Activated T-helper 1 cell treated with Interleukin-2 at 50 U/mL for 16 hours (primary cell): ENCODE measurements around the gene P4HA2.

Experiments used
- DNase-seq: peaks from one replicate; pipeline ENCODE4 v3.0.0-alpha.2; 2020; ENCODE audit warnings: low read depth

The P4HA2 gene

GRCh38 chr5:132223861-132224260 lies 3.8 kb downstream of the P4HA2 start:
- no peak for DNase-seq

DNA sequence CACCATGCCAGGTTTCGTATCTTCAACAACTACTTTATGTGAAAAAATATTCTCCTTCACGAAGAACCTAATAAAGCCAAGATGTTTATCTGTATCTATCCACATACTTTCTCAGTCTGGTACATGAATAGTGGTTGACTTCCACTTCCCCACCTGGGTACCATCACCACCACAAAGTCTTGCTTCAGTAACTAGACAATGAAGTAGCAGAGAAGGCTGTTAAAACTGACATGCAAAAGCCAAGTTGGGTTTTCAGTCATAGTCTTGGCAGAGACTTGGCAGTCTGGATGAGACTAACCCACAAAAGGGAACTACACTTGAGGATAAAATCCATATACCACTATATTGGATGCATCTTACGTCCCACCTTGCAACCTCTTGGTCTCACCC lies 5.0 kb downstream of the P4HA2 start:
- no peak for DNase-seq

- DNase-seq: no peak
Measured at GRCh38 chr5:132221781-132222648, 5.6 kb downstream of the P4HA2 start.

DNA sequence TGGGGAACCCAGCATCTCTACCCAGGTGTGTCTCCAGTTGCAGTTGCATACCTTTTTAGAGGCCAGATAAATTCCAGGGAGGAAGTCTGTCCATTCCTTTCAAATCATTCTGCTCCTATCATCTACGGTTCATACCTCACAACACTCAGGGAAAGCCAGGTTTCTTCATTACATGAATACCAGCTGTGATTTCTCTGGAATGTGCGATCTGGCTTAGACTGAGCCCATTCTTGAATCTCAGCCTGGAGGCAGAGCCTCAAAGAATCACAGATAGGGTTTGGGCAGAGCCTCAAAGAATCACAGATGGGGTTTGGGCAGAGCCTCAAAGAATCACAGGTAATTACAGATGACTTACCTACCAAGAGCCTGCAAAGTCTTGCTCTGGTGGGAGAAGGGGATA lies 7.2 kb downstream of the P4HA2 start:
- DNase-seq: no peak

- no peak for DNase-seq
Measured at GRCh38 chr5:132219981-132220380, 7.7 kb downstream of the P4HA2 start.

GRCh38 chr5:132219289-132219970 lies 8.2 kb downstream of the P4HA2 start:
- DNase-seq: no peak

GRCh38 chr5:132218321-132218720 lies 9.3 kb downstream of the P4HA2 start:
- no peak for DNase-seq

DNA sequence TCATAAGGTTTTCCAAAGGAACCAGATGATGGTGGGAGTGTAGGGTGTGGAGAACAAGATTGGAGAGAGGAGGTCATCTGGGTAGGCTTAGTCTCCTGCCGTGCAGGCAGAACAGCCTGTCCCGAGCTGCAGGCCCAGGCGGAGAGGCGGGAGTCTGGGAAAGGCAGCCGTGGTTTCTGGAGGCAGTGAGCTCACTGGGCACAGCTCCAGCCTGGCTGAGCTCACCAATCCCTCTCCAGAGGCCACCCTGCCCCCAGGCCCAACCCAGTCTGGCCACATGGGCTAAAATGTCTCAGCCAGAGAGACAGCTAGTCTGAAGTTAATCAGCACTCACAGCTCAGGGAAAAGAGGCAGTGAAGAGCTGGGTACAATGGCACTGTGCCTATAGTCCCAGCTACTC lies 12.3 kb downstream of the P4HA2 start:
- DNase-seq: no peak

GRCh38 chr5:132214491-132214890 lies 13.2 kb downstream of the P4HA2 start:
- DNase-seq: no peak

- no peak for DNase-seq
Measured at GRCh38 chr5:132213666-132214065, 14.0 kb downstream of the P4HA2 start.

GRCh38 chr5:132211787-132212186 lies 15.9 kb downstream of the P4HA2 start:
- DNase-seq: no peak

DNA sequence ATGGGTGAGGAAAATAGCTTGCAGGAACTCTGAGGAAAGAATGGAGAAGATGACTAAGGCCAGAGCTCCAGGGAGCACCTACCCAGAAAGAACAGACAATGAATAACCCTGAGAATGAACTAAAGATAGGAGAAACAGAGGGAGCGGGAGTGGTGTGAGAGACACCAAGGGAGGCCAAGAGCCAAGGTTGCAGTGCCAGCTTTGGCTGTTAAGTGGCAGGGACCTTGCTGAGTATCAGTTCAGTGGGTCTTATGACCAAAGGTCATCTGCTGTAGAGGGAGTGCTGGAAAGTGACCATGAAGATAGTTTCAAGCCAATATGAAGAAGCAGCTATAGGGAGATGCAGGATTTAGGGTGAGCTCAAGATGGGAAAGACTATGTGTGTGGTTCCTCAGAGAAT lies 16.7 kb downstream of the P4HA2 start:
- DNase-seq: no peak

GRCh38 chr5:132209901-132210545 lies 17.6 kb downstream of the P4HA2 start:
- no peak for DNase-seq

DNA sequence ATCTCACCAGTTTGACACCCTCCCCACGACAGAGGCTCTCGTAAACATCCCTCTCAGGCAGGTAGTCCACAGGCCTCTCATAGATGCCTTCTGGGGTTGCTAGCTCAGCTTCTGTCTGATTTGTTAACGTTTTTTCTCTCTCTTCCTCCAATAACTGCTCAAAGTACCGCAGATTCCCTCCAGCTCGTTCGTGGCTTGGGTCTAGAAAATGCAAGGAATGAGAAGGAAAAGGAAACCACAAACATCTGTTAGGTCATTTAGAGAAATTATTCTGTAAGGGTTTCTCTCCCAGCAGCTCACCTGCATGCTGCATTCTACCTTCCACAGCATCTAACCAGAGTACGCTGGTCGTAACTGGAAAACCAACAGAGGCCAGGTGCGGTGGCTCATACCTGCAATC lies 18.5 kb downstream of the P4HA2 start:
- DNase-seq: no peak

- no peak for DNase-seq
Measured at GRCh38 chr5:132207778-132208177, 19.9 kb downstream of the P4HA2 start.

DNA sequence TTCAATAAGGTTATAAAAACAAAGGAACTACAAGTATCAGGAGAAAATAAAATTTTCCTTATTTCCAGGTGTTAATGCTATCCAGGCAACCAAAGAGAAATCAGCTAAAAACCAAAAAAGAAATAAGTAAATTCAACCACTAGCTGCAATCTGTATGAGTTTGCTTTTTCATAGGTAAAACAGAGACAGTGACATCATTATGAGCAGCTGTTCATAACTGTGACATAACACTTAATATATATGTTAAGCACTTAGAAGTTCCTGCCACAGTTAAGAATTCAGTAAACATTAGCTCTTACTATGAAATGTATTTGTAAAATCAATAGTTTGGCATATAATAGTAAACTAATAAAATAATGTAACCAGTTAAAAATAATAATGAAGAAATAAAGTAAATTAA lies 20.9 kb downstream of the P4HA2 start:
- no peak for DNase-seq

GRCh38 chr5:132205385-132206125 lies 22.1 kb downstream of the P4HA2 start:
- DNase-seq: no peak

- no peak for DNase-seq
Measured at GRCh38 chr5:132204371-132205135, 23.1 kb downstream of the P4HA2 start.

GRCh38 chr5:132203916-132204315 lies 23.7 kb downstream of the P4HA2 start:
- no peak for DNase-seq

- DNase-seq: no peak
Measured at GRCh38 chr5:132203464-132203818, 24.2 kb downstream of the P4HA2 start.

- no peak for DNase-seq
Measured at GRCh38 chr5:132202711-132203463, 24.8 kb downstream of the P4HA2 start.
